Adrenal gland (tissue), 12 donors: ENCODE measurements around the gene GABPB2. TPM values are rescaled to one million over a fixed set of nuclear protein-coding genes. Genes with fewer than 3 reads are reported as not detected.
"Not testable (repeated sequence)": the region's sequence is repeated elsewhere in the genome, so short reads cannot be mapped to it uniquely, and the experiment has no call there.

Source experiments
- DNase-seq, 7 donors: peaks; one replicate each; pipeline ENCODE4 v3.0.0-alpha.2; 2019 to 2020
- H3K27ac ChIP-seq, 5 donors: fragments of 200-600 bp; sonication (generic) in 4 of 5; 1 replicate in 3 of 5; 2 replicates in 2 of 5; pipeline versions ENCODE4 v1.5.1 to v1.8.0; 2016 to 2020; ENCODE audit warnings: mild to moderate bottlenecking in 1 of 5
- H3K27me3 ChIP-seq: fragments of 200-600 bp; 2 replicates; pipeline ENCODE4 v1.8.0; 2021
- H3K36me3 ChIP-seq, 2 donors: fragments of 200-600 bp; replicated peaks in 1 of 2; 1 replicate in 1 of 2; 2 replicates in 1 of 2; pipeline versions ENCODE4 v1.5.1 to v1.8.0; 2018 to 2022
- H3K4me1 ChIP-seq, 2 donors: fragments of 200-600 bp; replicated peaks in 1 of 2; 1 replicate in 1 of 2; 2 replicates in 1 of 2; pipeline versions ENCODE4 v1.5.1 to v1.8.0; 2018 to 2021
- H3K4me3 ChIP-seq, 4 donors: fragments of 200-600 bp; sonication (generic) in 3 of 4; one replicate each; pipeline ENCODE4 v1.5.1; 2016 to 2018
- H3K9me3 ChIP-seq, 3 donors: fragments of 200-600 bp; sonication (generic) in 1 of 3; replicated peaks in 1 of 3; 1 replicate in 2 of 3; 2 replicates in 1 of 3; pipeline versions ENCODE4 v1.5.1 to v1.8.0; 2016 to 2021
- CTCF ChIP-seq, 6 experiments: fragments of 450-650 bp in 4 of 6; fragments of 200-600 bp in 2 of 6; sonication (generic) in 1 of 6; IDR thresholded peaks; 1 replicate in 5 of 6; 2 replicates in 1 of 6; pipeline versions ENCODE4 v1.5.1 to v1.8.0; 2016 to 2021; ENCODE audit warnings: antibody characterized with exemption in 6 of 6, mild to moderate bottlenecking in 2 of 6, moderate library complexity in 1 of 6
- POLR2A ChIP-seq, 2 donors: fragments of 450-650 bp; IDR thresholded peaks; one replicate each; pipeline ENCODE4 v1.6.1; 2017; ENCODE audit warnings: antibody characterized with exemption in 2 of 2, mild to moderate bottlenecking in 2 of 2, moderate library complexity in 1 of 2
- WGBS, 4 donors: extraction: QIAGEN DNeasy Blood & Tissue Kit in 2 of 4; methylation state at CpG; one replicate each; pipeline versions ENCODE4 v1.1.5 to v1.1.7; 2013 to 2017; 5-methylcytosine and 5-hydroxymethylcytosine counted together
- intact Hi-C, 2 donors: fragments of 100-400 bp; cut with DNase I; formaldehyde crosslinking; loops; one replicate each; pipeline versions ENCODE4 v1.14.1 to v1.15.0; 2022 to 2023
- polyA plus RNA-seq, 3 donors: library from polyadenylated mRNA; stranded (reverse); fragments of 200-250 nt in 2 of 3; fragments of 350-450 nt in 1 of 3; fragmentation: Illumina TruSeq in 1 of 3; extraction: RNeasy Lipid Tissue Mini Kit (QIAGEN cat#74804) in 1 of 3; gene quantifications; one replicate each; pipeline ENCODE4 v1.2.3, GENCODE V29; 2013 to 2014
- total RNA-seq, 9 donors: library from RNA; depleted of rRNA in 4 of 9; stranded (reverse); fragments of >200 nt in 4 of 9; fragments of 120-200 nt in 1 of 9; fragmentation: NEBNext Ultra II Directional in 1 of 9; extraction: Animal tissue kit (Norgen Biotek cat#: 25700) in 1 of 9; gene quantifications; one replicate each; pipeline versions ENCODE4 v1.1.0 to v1.2.4, GENCODE V29; 2013 to 2023
- donor health status: healthy with polysubstance abuse.
- donor health status: Bipolar disorder and iron deficiency.
- donor health status: DM: yes; HTN: yes; CAD: no.
- donor health status: DM: no; HTN: no; CAD: no.
- donor health status: DM: no; HTN: no; CAD: no.
- donor health status: DM: yes; HTN: yes; CAD: no.

GABPB2 gene
- total and polyA plus RNA-seq, 12 donors, result 8.3 to 37.1 (median 12.0) TPM

DNA sequence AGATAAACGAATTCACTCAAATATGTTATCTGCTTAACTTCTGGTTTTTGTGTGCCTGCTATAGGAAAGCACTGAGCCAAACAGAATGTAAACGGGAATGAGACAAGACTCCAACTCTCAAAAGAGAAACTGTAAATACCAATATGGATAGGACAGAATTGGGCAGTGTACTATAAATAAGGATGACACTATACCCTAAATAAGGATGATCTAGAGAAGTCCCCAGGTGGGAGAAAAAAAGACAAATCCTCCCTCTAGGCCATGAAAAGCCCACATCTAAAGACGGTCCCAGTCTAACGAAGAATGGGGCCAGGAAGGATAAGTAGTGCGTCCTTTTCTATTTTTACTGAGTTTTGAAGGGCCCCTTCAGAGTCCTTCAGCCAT, 1.5 kb upstream of the GABPB2 start:
- DNase-seq, result no peak
- TF ChIP-seq CTCF (IDR thresholded peaks at IDR 0.05) (no peak), POLR2A (IDR thresholded peaks at IDR 0.05) (no peak)
- H3K4me3 ChIP-seq, result no peak overlapping the region
- H3K9me3 ChIP-seq, result no peaks in the 10 kb centered on the region
- H3K27me3 ChIP-seq, result no peaks in the 10 kb centered on the region
- peaks cover 0 to 17% of the 10 kb centered on the region in 2 donors for H3K4me1 ChIP-seq
- WGBS, 4 donors, result 90 to 94% (median 91%) methylated on average over 5 of the region's 5 CpGs
- peak overlapping the region in 1 of 5 donors; percentile 100 for H3K27ac ChIP-seq
- intact Hi-C loops, result no loop called here
- H3K36me3 ChIP-seq, result no peaks in the 10 kb centered on the region

- Histone ChIP-seq H3K9me3 (no peaks in the 10 kb centered on the region), H3K27ac (peak overlapping the region in 2 of 5 donors; percentile 96 to 100), H3K4me3 (no peak overlapping the region), H3K27me3 (no peaks in the 10 kb centered on the region), H3K36me3 (peaks cover 0 to 4% of the 10 kb centered on the region in 2 donors), H3K4me1 (peaks cover 0 to 17% of the 10 kb centered on the region in 2 donors)
- intact Hi-C loops, result no loop called here
- DNase-seq, result peak in 1 of 7 donors; percentile 54
- 84 to 87% (median 86%) methylated on average over 13 of the region's 13 CpGs for WGBS, 4 donors
- no peak for TF ChIP-seq POLR2A (IDR thresholded peaks at IDR 0.05)
- TF ChIP-seq CTCF (IDR thresholded peaks at IDR 0.05), result no peak
Measured at GRCh38 chr1:151072224-151072623, 1.7 kb downstream of the GABPB2 start.

- H3K27ac ChIP-seq, result no peak overlapping the region
- DNase-seq, result peak in 1 of 7 donors; percentile 1
- H3K4me3 ChIP-seq, result no peak overlapping the region
- intact Hi-C loops, result no loop called here
- WGBS, 4 donors, result 80 to 86% (median 84%) methylated on average over 4 of the region's 4 CpGs
- H3K4me1 ChIP-seq, result no peaks in the 10 kb centered on the region
- no peaks in the 10 kb centered on the region for H3K9me3 ChIP-seq
- H3K27me3 ChIP-seq, result no peaks in the 10 kb centered on the region
- TF ChIP-seq CTCF (IDR thresholded peaks at IDR 0.05), result no peak
- no peak for TF ChIP-seq POLR2A (IDR thresholded peaks at IDR 0.05)
- no peaks in the 10 kb centered on the region for H3K36me3 ChIP-seq
Measured at GRCh38 chr1:151085953-151086559, 15.5 kb downstream of the GABPB2 start.

DNA sequence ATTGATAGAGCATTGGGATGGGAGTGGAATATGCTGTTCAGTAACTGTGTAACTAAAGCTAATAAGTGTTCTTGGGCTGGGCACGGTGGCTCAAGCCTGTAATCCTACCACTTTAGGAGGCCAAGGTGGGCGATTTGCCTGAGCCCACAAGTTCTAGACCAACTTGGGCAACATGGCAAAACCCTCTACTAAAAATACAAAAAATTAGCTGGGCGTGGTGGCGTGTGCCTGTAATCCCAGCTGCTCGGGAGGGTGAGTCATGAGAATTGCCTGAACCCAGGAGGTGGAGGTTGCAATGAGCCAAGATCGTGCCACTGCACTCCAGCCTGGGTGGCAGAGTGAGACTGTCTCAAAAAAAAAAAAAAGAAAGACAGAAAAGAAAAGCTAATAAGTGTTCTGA, 26.9 kb downstream of the GABPB2 start:
- H3K36me3 ChIP-seq, result peaks cover 0 to 12% of the 10 kb centered on the region in 2 donors
- H3K4me1 ChIP-seq, H3K27ac ChIP-seq, DNase-seq, H3K4me3 ChIP-seq, H3K9me3 ChIP-seq, H3K27me3 ChIP-seq: not testable (repeated sequence)
- intact Hi-C loops, result loop anchor here in 1 of 2 donors (5.0 kb wide), 1 partner anchor 60 kb away; the partner anchor contains the start of gene TNFAIP8L2
- 77 to 92% (median 81%) methylated on average over 6 of the region's 6 CpGs for WGBS, 4 donors

- Histone ChIP-seq H3K36me3 (peaks cover 0 to 12% of the 10 kb centered on the region in 2 donors), H3K27me3 (no peaks in the 10 kb centered on the region), H3K9me3 (no peaks in the 10 kb centered on the region), H3K4me3 (no peak overlapping the region), H3K27ac (no peak overlapping the region), H3K4me1 (no peaks in the 10 kb centered on the region)
- intact Hi-C loops, result loop anchor here in 1 of 2 donors (5.0 kb wide), 1 partner anchor 59 kb away; the partner anchor contains the start of gene TNFAIP8L2
- 88 to 96% (median 91%) methylated on average over 1 of the region's 1 CpG for WGBS, 4 donors
- no peak for TF ChIP-seq CTCF (IDR thresholded peaks at IDR 0.05)
- no peak for TF ChIP-seq POLR2A (IDR thresholded peaks at IDR 0.05)
- peak in 1 of 7 donors; percentile 3 for DNase-seq
Measured at GRCh38 chr1:151098126-151098525, 27.6 kb downstream of the GABPB2 start.
